DMS153 treated with DMSO at 0.1 percent for 48 hours (cell line): ENCODE results near the gene BBX.
"Not testable (repeated sequence)": the region's sequence is repeated elsewhere in the genome, so short reads cannot be mapped to it uniquely, and the experiment has no call there.

Experiments used
- DNase-seq: peaks from one replicate; lab custom pipeline; 2025; ENCODE audit not compliant: unreplicated experiment; lab: John Stamatoyannopoulos, UW

BBX gene

DNA sequence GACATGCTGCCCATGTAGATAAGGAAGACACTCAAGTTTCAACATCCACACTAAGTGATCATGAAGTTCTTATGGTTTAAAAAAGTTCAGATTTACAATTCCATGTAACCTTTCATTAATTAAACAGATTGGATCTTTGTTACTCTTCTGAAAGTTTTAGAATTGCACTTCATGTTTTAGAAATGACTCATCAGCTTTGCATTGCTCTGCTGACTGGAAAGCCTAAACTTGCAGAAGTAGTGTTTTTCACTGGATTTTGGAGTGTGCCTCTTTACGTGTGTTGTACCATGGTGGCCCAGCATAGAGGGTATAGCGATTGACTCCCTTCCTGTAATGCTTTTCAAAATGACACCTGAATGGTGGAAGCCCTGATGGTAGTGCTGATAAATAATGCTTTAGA lies 157.9 kb downstream of the BBX start:
- no peak for DNase-seq

DNA sequence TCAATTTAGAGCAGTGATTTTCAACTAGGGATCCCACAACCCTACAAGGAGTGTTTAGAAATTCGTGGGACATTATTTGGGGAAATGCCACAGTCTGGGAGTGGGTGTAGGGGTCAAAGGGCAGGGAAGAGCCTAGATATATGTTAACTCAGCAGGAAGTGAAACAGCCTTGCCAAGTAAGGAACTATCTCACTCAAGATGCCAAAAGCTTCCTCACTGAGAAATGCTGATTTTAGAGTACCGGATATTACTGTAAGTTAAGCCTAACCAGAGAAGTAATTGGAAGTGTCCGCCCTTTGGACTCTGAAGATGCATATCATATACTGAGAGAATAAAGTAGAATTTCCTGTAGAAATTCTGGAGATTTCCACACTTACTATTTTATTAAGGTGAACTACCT lies 158.6 kb downstream of the BBX start:
- no peak for DNase-seq

DNA sequence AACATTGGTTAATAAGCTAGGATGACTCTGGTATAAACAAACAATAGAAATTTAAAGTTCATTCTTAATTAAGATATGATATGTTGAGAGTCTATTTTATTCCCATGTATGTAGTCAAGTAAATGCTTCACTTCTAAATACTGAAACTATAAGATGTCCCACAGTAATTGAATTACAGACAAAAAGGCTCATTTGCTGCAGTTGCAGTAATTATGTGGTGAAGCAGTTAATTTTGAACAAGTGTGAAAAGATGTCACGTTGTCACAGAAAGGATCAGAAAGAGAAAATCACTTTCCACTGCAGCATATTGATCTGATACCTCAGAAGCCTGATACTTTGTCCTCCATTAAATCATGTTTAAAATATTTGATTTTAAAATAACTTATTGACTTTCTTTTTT lies 159.8 kb downstream of the BBX start:
- DNase-seq = no peak

DNA sequence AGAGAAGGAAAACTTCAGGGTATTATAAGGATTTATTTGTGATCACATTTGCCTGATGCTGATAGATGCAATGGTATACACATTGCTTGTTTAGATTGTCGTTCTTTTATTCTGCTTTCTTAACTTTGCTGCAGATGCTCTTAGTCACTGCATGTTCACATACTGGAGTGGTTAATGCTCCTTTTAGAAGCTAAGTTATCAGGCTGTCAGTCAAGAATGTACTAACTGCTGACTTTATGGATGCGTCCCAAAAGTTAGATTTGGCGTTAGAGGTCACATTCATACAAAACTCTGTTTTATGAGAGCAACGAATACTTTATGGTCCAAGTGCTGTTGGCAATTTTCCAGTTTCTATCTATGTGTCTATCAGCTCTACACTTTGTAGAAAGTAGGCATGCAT lies 160.7 kb downstream of the BBX start:
- DNase-seq = no peak

DNA sequence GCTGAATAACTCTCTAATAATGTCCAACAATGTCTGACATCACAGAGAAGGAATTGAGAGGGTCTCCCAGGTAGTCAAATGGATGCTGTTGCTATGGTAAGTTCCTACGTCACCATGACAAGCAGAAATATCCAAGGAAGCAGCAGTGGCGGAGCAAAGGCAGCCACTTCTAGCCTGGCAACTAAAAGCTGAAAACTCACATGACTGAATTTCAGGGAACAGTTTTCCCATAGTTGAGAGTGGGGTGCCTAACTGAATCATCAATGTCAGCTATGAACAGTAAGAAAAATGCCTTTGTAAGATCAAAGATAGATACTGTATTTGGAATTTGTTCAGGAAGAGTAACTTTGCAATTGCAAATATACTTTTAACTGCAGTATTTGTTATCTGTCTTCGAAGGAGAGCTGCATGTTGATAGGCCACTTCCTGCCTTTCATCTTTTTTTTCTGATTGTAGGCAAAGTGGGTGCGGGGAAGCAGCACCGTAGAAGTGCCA lies 161.7 kb downstream of the BBX start:
- no peak for DNase-seq

DNA sequence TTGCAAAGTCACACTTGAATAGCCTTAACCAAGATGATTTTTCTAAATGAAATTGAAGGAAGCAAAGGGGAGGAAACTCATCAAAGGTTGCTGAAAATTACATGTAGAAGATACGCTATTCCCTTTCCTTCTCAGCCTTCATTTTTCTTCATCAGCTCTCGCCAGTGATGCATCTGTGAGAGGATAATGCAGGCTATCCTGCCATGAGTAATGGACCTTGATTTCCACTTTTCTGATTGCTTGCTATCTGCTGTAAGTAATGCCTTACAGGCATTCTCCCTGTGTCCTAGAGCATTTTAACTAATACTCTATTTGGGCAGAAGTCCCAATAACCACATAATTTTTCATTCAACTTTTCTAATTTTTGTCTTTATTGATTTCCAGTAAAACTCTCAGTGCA lies 162.6 kb downstream of the BBX start:
- no peak for DNase-seq

DNA sequence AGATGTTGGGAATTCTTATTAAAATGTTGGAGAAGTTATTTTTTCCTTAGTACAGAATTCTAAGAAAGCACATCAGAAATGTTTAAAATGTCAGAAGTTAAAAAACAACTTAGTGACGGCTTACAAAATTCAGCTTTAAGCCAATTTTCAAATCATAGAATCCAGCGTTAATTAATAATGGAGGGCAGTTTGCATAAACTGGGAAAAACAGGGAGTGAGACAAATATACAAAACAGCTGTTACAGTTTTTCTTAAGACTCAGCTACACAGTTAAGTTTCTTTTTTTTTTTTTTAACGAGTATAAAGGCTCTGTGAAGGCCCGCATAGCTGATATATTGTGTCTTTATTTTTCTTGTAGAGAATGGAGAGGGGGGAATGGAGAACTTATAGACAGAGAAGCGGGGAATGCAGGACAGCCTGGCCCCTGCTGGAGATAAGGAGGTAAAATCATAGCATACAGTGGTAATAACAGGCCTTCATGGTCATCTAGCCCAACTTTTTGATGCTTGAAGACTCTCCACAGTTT lies 164.4 kb downstream of the BBX start:
- no peak for DNase-seq

DNA sequence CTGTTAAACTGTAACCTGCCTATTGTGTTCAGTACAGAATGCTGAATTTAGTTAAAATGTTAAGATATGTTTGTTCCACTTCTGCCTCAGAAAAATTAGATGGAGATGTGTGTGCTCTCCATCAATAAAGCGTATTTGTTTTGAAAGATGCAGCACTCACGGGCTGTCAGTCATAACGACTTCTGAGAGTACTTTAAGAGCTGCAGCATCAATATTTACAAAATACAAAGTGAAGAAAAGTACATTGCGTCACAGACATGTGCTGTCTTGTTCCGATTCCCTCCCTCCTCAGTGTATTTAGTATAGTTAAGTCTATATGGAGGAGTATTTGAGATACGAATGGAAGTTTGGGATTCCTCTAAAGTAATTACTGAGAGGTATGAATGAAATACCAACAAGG lies 166.6 kb downstream of the BBX start:
- no peak for DNase-seq

DNA sequence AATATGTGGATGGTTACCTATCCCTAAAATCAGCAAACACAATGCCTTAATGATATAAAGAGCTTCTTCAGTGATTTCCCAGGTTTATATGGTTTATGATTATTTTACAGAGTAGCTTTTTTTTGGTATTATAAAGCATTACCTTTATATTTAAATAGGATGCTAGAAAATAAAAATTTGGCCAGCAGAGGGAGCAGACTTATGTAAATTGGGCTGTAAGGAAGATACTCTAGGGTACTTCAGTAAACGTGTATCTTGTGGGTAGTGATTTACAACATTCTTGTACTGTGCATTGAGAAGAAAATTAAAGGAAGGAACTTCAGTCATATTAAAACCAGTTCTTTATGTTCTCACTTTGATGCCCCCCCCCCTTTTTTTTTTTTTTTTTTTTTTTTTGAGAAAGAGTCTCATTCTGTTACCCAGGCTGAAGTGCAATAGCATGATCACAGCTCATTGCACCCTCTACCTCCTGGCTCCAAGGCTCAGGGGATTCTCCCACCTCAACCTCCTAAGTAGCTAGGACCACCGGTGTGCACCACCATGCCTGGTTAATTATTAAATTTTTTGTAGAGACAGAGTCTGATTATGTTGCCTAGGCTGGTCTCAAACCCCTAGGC lies 167.9 kb downstream of the BBX start:
- DNase-seq = peak; percentile 24

DNA sequence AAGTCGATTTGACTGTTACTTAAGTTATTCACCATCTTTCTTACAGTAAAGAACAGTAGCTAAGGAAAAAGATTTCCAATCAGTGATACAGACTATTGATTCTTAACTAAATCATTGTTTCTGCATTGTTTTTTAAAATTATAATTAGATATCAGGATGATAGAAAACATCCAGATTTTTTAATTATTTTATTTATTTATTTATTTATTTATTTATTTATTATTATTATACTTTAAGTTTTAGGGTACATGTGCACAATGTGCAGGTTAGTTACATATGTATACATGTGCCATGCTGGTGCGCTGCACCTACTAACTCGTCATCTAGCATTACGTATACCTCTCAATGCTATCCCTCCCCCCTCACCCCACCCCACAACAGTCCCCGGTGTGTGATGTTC lies 169.2 kb downstream of the BBX start:
- DNase-seq = not testable (repeated sequence)

DNA sequence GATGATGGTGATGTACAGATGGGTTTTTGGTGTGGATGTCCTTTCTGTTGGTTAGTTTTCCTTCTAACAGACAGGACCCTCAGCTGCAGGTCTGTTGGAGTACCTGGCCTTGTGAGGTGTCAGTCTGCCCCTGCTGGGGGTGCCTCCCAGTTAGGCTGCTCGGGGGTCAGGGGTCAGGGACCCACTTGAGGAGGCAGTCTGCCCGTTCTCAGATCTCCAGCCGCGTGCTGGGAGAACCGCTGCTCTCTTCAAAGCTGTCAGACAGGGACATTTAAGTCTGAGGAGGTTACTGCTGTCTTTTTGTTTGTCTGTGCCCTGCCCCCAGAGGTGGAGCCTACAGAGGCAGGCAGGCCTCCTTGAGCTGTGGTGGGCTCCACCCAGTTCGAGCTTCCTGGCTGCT lies 174.6 kb downstream of the BBX start:
- not testable (repeated sequence) for DNase-seq

DNA sequence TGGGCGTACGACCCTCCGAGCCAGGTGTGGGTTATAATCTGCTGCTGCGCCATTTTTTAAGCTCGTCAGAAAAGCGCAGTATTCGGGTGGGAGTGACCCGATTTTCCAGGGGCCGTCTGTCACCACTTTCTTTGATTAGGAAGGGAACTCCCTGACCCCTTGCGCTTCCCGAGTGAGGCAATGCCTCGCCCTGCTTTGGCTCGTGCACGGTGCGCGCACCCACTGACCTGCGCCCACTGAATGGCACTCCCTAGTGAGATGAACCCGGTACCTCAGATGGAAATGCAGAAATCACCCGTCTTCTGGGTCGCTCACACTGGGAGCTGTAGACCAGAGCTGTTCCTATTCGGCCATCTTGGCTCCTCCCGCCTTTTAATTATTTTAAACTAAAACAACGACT lies 175.1 kb downstream of the BBX start:
- DNase-seq = not testable (repeated sequence)

DNA sequence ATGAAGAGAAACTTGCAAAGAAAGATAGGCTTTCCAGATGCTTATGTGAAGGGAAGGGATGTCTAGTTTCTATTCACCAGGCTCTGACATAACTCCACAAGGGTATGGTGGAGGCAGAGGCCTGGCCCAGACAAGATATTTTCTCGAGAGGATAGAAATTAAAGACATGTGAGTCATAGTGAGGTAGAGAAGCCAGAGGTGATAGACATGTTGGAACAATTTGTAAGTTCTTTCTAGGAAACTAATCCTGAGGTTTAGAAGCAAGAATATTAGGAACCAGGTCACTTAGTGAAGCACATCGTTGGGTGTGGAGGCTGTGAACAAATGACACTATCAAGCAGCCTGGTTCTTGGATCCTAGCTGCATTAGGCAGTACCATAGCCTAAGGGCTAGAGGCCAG lies 176.9 kb downstream of the BBX start:
- no peak for DNase-seq

DNA sequence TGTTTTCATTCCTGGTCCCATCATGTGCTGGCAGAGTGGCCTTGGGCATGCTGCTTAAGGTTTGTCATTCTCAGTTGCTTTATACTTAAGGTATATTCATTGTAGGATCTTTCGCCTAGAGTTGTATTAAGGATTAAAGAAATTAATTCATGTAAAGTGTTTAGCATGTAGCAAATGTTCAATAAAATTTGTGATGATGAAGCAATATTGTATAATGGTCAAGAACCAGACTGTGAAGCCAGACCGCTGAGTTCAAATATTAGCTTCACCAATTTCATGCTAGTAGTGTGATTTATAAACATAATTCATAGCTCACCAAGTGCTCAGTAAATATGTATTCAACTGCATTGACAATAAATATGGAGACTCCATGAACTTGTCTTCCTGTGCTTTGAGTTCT lies 178.5 kb downstream of the BBX start:
- DNase-seq = no peak

DNA sequence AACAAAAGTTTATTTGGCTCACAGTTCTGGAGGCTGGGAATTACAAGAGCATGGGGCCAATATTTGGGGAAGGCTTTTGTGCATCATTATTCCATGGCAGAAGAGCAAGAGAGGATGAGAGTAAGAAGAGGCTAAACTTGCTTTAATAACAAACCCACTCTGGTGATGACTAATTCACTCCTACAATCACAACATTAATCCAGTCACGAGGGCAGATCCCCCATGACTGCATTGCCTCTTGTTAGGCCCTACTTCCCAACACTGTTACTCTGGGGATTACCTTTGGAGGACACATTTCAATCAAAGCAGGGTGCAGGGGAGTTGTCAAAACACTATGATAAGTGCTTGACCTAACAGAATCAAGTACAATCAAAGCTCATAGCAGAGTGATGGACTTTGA lies 181.7 kb downstream of the BBX start:
- no peak for DNase-seq

DNA sequence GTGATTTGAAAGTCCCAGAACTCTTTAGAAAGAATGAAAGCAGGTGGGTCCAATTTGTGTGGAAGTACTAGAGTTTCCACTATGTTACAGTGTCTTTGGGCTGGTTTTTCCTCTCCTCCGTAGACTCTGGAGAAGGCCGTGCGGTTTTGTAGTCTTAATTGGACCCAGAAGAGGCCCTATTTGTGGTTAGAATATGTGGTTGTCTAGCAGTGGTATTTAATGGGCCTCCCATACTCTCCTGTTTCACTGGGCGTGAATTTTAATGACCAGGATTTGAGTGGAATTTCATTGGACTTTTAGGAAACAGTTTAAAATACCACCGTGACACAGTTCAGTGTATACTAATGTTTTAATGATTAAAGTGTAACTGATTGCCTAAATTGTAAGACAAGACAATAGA lies 182.3 kb downstream of the BBX start:
- no peak for DNase-seq

DNA sequence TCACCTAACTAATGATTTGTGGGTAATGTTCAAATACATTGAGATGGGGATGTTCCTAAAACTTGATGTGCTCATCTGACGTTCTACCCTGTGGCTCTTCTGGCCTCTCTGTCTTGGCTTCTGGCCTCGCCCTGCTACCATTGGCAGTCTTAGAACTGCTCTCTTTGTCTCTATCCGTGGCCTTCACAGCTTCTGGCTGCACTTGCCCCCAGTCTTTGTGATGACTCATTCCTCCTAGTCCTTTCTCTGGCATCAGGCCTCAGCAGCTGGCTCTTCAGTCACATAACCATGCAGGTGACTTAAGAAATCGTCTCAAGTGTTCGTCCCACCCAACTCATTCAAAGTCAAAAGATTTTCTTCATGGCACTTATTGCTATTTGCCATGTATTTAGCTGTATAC lies 188.1 kb downstream of the BBX start:
- DNase-seq = no peak

DNA sequence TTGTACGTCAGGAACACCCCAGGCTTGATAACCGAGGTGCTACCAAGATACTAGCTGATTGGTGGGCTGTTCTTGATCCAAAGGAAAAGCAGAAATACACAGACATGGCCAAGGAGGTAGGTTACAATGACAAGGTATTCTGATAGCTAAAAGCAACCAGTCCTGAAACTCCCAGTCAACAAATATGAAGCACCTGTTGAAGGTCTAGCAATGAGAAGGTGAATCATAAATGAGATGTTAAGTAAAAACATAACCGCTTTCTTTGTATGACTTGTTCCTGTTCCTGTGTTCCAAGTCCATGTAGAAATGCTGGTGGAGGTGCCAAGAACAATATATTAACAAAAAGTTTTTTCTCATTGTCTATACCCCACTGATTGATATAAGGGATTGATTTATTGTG lies 194.0 kb downstream of the BBX start:
- no peak for DNase-seq

DNA sequence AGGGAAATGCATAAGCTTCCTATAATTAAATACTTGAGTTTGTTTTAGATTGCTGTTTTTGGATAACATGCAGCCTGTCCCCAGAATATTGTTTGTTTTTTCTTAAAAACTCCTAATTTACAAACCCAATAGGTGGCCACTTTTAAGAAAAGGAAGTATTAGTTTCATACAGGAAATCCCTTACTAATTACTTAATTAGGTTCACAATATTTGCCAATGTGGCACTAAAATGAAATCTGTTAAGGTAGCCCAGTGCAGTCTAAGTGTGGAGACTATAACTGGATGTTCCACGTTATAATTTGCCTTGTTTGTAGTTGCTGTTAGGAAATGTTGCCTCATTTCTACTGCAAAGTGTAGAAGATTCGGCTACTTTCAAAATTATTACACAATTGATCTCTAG lies 195.8 kb downstream of the BBX start:
- no peak for DNase-seq

DNA sequence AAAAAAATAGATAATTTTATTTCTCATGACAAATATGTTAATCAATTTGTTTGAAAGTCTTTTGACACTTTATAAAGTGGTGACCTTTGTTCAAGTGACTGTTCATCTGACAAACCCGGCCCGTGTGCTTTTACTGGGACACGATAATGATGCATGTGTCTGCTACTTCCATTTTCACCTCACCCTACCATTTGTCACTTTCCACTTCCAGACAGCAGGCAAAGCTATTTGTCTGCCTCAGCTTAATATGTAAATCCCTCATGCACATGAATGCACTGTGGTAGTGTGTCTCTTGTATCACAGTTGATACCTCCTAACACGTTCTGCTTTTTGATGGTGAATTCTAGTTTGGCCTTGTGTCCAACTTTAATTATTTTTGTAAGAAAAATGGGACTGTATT lies 204.3 kb downstream of the BBX start:
- DNase-seq = no peak

DNA sequence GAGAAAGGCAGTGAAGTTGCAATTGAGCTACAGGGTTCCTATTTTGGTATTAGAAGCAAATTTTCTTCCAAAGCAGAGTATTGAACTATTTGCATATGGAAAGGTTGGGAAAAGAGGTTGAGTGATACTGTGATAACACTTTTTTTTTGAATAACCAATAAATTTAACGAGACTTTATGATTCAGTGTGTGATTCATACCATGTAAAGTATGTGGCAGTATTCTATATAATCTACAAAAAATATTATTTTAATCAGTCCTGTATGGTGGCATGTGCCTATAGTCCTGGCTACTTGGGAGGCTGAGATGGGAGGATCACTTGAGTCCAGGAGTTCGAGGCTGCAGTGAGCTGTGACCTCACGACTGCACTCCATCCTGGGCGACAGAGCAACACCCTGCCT lies 206.9 kb downstream of the BBX start:
- DNase-seq = no peak

DNA sequence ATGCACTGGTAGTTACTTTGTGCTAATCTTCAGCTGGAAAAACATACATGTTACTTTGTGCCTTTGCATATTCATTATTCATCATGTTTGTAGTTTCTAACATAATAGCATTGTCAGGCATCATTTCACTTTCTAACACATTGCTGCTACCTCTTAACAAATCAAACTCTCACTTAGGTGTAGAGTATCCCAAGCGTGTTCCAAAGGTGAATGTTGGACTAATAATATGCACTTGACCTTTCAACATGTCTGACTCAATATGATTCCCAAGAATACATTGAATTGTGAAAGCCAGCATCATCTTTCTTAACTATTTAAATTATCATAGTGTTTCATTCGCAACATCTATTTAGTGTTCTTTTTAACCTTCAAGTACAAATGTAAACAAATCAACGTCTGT lies 211.6 kb downstream of the BBX start:
- DNase-seq = no peak

DNA sequence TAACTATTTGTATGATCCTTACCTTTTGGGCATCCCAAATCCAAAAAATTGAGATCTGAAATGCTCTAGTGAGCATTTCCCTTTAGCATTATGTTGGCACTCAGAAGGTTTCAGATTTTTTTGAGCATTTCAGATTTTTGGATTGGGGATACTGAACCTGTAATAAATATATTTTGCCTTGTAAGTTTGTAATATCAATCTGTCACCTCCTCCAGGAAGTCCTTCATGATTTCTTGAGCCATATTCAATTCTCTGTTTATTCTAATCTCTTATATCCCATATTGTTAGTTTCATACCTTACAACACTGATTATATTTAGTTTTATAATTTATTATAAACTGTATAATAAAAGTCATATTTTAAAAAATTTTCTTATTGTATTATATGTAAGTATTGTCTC lies 215.2 kb downstream of the BBX start:
- no peak for DNase-seq
